NCI-H1694 treated with DMSO at 0.1 percent for 48 hours (cell line): ENCODE data around the gene ADAM21.
A peak's percentile ranks its signal among the peaks of the same experiment; 100 is the strongest.
"Not testable (repeated sequence)": the region's sequence is repeated elsewhere in the genome, so short reads cannot be mapped to it uniquely, and the experiment has no call there.

ENCODE experiments used
- DNase-seq: peaks from one replicate; lab custom pipeline; 2025; lab: John Stamatoyannopoulos, UW

The ADAM21 gene

DNA sequence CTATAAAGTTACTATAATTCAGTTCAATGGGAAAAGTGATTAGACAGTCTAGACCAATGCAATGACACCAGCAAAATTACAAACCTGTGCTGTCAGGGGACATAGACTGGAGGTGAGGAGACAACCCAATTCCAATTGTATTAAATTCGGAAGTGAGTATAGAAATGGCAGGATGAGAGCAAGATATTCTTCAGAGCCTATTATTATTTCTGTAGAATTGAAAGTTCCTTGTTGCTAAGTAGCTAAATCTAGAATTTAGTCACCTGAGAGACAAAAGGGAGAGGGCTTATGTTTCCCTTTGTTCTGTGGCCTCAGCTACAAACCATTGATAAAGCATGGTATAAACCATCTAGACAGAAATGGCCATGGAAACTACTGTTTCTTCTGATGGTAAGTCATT is at the start of gene ADAM21:
TSS of gene ADAM21 (plus strand) at position 301 of the 400 bp plus-strand sequence. CDS start 5,326 bp downstream, outside the sequence.
- DNase-seq: no peak

DNA sequence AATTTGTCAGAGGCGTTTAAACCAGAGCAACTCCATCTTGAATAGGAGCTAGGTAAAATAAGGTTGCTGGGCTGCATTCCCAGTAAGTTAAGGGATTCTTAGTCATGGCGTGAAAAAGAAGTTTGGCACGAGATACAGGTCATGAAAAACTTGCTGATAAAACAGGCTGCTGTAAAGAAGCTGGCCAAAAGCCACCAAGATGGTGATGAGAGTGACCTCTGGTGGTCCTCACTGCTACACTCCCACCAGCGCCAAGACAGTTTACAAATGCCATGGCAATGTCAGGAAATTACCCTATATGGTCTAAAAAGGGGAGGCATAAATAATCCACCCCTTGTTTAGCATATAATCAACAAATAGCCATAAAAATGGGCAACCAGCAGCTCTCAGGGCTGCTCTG is 48.6 kb upstream of the ADAM21 start:
- not testable (repeated sequence) for DNase-seq

DNA sequence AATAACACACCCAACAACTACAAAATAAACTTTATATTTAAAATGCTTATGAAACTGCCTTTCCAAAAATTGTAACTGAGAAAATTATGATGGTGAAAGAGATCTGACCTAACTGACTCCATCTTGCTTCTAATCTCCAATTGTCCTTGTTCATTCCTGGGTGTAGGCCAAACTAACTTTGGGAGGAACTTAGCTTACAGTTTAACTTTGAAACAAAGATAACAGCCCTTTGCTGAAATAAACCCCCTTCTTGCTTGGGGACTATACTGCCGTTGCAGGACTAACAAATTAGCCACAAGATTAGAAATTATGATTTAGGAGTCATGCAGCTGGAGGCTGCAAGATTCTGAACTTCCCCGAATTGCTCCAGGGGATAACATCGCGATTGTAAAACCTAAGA is 45.8 kb upstream of the ADAM21 start:
- not testable (repeated sequence) for DNase-seq

DNA sequence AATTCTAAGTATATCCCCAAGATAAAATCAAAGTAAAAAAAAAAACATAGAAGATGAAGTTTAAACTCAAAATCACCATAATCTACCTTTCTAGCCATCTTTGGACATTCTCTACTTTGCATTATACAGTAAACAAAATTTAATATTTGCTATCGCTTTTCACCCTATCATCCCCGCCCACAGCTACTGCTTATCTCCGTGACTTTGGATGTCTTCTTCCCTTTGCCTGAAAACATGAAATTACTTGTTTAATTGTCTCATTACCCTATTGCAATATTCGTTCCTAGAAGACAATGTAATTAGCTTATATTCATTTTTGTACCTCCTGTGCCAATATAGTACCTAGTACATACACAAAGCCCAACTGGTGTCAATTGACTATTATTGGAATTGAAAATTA is 44.4 kb upstream of the ADAM21 start:
- DNase-seq: no peak

DNA sequence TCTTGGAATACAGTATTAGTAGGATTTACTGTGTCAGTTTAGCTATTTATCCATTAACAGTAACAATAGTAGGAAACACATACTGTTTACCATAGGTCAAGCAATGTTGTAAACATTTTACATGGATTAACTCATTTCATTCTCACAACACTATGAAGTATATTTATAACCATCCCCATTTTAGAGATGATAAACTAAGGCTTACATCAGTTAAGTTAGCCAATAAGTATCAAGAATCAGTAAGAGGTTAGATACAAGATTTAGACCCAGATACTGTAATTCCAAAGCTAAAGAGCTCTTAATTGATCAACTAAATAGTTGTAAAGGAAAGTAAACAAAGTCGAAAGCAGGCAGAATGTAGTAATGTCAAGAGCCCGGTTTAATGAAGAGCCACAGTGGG is 36.2 kb upstream of the ADAM21 start:
- DNase-seq: no peak

DNA sequence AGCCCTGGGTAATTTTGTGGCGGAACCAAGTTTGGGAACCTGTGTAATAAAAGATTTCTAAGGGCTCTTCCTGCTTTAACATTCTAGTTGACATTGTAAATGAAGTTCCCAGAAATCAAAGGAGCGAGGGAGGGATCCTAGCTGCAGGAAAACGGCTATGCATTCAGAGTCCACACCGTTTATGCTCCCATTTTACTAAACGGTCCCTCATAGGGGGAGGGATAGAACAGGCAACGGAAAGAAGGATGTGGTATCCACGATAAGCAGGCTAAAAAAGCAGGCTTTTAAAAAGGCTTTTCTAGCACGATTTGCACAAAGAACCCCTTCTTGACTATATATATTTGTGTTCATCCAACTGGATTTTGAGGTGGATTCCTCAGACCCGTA is 35.6 kb upstream of the ADAM21 start:
- DNase-seq: peak; percentile 38

DNA sequence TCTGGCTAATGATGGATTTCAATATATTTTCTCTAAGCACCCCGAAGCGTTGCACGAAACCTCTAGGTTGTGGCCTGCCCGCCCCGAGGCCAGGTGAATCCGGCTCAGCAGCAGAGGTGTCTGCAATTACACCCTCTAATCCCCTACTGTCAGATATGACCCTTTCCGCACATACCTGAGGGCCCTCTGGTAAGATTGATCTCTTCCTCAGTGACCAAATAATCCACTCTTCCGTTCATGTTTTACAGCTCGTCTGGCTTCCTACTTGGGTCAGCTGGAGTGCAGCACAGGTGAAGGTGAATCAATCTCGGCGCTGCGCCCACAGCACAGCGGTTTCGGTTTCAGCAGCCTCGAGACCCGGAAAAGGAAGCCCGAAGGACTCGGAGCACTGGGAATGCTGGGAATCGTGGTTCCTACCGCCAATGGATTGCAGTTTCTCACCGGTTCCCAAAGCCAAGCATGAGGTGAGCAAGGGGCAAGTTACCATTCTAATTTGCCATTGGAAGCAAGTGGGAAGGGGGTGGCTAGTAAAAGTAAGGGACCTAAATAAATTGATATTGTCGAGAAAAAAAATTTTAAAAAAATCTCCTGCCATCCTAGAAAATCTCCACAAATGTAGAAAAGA is 35.1 kb upstream of the ADAM21 start, which contains the start of gene SYNJ2BP:
TSS of gene SYNJ2BP (minus strand) at position 366 of the 625 bp plus-strand sequence. CDS start at position 239, 127 bp downstream.
- DNase-seq: peak; percentile 79

DNA sequence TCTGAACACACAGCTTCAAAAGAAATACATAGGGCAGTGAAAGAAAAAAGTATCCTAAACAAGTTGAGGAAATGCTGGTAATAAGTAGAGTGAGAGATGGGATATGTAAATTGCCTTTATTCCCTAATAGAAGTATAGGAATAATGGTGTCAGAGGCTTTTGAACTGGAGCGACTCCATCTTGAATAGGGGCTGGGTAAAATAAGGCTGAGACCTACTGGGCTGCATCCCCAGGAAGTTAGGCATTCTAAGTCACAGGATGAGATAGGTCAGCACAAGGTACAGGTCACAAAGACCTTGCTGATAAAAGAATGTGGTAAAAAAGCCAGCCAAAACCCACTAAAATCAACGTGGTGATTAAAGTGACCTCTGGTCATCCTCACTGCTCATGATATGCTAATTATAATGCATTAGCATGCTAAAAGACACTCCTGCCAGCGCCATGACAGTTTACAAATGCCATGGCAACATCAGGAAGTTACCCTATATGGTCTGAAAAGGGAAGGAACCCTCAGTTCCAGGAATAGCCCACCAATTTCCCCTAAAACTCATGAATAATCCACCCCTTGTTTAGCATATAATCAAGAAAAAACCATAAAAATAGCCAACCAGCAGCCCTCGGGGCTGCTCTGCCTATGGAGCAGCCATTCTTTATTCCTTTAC is 32.6 kb upstream of the ADAM21 start:
- not testable (repeated sequence) for DNase-seq

DNA sequence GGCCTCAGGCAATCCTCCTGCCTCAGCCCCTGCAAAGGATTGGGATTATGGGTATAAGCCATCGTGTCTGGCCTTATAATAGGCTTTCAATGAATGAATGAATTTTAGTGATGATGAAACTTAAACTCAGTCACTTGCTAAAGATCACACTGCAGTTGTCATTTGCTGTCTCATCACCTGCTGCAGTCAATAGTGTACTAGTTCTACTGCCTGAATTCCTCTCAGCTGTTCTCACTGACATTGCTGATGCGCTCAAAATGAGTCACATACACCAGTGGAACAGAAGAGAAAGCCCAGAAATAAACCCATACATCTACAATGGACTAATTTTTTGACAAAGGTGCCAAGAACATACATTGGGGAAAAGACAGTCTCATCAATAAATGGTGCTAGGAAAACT is 29.4 kb upstream of the ADAM21 start:
- no peak for DNase-seq

DNA sequence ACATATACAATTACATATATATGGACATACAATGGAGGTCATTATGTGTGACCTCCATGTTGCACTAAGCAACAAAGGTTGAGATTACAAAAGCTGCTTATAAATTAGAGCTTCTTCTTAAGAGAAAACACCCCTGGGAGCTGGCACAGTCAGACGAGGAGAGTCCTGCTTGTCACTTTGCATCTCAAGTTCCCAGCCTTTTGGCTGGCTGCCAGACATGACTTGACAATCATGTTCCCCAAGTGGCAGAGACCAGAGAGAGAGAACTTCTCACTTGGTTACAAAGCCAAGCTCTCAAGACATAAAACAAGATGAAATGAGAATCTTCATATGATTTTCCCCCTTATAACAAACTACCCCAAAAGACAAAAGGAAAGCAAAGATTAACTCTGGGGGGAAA is 26.6 kb upstream of the ADAM21 start:
- DNase-seq: no peak

DNA sequence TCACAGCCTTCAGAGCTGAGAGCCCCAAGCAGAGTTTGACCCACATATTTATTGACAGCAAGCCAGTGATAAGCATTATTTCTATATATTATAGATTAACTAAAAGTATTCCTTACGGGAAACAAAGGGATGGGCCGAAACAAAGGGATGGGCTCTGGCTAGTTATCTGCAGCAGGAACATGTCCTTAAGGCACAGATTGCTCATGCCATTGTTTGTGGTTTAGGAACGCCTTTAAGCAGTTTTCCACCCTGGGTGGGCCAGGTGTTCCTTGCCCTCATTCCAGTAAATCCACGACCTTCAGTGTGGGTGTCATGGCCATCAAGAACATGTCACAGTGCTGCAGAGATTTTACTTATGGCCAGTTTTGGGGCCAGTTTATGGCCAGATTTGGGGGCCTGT is 25.4 kb upstream of the ADAM21 start:
- DNase-seq: not testable (repeated sequence)

DNA sequence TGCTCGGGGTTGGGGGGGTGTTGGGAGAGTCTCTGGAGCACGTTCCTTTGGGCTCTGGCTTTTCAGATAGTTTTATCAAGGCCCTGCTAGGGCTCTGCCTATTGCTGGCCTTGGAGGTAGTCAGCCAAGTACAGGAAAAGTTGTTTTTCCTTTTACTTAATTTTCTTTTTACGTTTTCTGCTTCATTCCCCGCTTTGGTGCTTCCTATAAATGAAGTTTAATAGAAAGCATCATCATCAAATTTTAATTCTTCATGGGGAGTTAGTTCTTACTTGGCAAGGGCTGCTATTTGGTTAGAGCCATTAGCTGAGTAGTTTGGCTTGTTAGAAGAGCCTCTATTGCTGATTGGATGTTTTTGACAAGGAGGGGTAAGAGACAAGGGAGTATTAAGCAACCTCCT is 15.1 kb upstream of the ADAM21 start:
- no peak for DNase-seq

DNA sequence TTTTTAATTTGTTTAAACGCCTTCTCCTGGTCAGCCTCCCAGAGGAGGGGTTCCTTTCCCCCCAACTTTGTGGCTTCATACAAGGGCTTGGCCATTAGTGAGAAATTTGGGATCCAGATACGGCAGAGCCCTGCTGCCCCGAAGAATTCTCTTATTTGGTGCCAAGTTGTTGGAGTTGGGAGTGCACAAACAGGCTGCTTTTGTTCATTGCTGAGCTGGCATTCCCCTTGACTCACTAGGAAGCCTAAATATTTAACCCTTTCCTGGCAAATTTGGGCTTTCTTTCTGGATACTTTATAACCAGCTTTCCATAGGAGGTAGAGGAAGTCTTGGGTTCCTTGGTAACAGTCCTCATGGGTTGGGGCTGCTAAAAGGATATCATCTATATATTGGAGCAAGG is 10.3 kb upstream of the ADAM21 start:
- no peak for DNase-seq

DNA sequence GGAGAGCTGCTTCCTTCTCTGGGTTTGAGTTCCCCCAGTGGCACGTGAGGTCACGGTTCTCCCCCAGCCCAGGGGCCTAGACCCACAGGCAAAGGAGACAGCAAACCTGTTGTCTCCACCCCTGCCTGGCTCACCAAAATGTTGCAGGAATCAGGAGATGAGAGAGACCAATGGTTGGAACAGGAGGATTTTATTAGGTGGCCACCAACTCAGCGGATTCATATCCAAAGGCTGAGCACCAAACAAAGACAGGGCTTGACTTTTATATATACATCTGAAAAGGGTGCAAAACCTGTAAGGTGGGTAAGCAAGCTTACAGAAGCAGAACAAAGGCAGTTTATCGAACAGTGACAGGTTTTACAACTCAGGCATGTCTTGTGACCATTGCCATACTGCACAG is 9.2 kb upstream of the ADAM21 start:
- no peak for DNase-seq

DNA sequence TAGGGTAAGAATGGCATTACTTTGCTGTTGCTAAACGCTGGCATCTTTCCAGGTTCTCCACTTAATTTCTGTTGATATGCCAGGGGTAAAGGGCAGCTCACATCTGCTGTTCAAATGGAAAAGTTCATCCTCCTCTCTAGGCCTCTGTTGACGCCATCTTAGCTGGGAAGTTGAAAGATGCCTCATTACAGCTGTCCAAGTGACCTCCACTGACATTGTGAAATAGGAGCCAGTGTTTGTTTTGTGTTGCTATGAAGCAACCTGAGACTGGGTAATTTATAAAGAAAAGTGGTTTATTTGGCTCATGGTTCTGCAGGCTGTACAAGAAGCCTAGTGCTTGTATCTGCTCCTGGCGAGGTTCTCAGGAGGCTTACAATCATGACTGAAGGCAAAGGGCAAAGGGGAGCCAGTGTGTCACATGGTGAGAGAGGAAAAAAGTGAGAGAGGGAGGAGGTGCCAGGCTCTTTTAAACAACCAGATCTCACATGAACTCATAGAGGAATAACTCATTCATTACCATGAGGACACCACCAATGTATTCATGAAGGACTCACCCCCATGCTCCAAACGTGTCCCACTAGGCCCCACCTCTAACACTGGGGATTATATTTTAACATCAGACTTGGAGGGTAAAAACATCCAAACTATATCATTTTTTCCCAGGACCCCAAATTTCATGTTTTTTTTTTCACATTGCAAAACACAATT is 3.2 kb upstream of the ADAM21 start:
- no peak for DNase-seq

DNA sequence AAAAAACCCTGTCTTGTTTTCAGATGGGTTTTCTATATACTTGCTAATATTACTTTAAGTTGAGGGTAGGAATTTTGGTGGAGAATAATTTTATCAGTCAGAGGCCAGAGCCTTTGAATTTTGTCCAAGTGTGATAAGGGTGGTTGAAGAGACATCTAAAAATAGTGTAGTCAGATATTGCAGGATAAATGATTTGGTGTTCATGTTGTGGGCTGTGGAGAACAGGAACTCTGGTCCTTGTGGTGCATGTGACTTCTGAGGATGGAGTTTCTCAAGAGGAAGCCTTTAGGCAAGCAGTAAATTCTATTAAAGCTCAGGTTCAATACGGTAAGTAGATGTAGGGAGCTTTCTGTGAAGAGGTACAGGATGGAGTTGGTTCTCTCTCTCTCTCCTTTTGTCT is 2.8 kb downstream of the ADAM21 start:
- no peak for DNase-seq

DNA sequence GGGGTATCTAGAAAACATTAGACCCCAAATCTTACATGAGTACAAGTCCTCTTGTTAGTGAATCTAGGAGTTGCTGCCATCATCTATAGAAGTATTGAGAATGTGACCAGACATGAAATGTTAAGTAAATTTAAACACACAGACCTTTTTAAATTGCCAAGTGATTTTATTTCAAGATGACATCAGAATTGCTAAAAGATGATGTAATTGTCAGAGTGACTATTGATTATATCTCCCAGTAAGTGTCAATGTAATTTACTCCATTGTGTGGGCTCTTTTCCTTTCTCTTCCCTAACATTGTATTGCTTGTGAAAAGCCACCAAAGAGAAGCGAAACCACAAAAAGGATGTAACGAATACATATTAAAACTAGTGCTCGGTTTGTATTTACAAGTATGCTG is 16.8 kb downstream of the ADAM21 start:
- DNase-seq: no peak

DNA sequence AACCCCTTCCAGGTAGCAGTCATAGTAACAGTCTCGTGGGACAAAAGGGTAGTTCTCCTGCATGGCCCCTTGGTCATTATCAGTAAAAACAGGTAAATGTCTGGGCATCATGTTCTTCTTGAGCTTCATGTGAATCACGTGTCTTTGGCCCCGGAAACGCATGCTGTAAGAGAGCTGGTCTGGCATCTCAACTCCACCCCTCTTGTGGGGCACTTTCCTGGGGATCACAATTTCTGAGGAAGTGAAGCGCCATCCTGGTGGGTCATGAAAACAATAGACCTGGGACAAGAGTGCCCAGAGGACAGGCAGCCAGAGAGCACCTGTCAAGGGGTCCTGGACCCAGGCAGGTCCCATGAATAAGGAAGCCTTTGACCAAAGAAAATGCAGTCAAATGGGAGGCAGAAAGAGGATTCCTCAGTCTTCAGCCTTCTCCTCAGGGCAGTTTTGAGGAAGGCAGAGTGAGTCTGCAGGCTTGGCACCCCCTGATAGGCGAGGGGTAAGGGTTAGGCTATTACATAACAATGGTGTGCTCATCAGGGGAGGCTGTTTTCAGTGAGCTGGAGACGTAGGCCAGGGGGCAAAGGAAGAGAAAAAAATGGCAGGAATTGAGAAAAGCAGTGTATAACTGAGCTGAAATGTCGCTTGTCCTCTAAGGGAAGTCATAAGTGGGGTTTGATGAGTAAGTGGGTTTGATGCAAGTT is 19.0 kb downstream of the ADAM21 start:
- DNase-seq: not testable (repeated sequence)

DNA sequence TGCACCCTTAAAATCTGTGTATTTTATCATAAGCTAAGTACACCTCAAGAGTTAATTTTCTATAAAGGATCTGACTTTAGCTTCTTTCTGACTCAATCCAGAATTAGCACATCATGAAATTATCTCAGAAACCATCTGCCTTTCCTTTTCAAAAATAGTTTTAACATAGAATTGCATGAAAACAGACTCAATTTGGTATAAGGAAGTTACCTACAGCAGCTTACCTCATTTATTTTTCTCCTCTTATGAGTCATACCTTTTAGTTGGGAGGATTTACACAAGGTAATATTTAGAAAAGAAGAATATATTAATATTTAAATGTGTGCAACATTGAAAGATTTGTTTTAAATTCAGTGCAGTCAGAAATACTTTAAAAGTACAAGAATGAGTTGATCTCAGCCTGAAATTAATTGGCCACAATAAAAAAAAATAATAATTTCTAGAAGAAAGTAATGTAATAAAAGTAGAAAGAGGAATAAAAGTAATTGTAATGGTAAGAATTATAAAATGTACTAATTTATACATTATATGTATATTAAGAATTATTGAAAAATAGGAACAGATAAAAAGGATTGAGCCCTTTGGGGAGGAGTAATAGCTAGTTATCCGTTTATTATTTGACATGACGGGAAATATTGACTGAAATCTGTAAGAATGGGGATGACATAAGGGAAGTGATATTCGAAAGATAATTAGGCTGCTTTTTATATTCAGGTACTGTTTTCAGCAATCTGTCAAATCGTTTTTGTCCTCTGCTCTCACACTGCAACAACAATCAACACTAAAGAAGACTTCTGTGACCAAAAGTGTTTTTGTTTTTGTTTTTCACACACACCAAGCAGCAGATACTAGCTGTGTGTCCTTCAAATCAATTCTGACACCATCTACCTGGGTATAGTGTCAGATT is 20.5 kb downstream of the ADAM21 start:
- DNase-seq: no peak

DNA sequence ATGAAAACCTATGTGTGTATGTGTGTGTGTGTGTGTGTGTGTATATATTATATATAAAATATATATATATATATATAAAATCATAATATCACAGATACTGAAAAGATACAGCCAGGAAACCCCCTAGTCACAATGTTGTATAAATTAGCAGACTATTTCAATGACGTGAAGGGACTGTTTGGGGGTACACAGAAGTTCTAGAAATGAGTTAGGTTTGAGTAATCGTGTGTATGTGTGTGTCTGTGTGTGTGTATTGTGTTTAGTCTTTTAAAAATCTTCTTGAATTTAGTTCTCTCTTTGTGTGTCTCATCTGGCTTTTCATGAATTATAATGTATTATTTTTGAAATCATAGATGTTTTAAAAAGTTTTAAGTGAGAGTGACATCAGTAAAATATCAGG is 21.9 kb downstream of the ADAM21 start:
- DNase-seq: no peak

DNA sequence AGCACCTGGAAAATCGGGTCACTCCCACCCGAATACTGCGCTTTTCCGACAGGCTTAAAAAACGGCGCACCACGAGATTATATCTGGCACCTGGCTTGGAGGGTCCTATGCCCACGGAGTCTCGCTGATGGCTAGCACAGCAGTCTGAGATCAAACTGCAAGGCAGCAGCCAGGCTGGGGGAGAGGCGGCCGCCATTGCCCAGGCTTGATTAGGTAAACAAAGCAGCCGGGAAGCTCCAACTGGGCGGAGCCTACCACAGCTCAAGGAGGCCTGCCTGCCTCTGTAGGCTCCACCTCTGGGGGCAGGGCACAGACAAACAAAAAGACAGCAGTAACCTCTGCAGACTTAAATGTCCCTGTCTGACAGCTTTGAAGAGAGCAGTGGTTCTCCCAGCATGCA is 23.5 kb downstream of the ADAM21 start:
- DNase-seq: not testable (repeated sequence)
